ENCODE measurements around the gene TUBGCP3.

Gene TUBGCP3

DNA sequence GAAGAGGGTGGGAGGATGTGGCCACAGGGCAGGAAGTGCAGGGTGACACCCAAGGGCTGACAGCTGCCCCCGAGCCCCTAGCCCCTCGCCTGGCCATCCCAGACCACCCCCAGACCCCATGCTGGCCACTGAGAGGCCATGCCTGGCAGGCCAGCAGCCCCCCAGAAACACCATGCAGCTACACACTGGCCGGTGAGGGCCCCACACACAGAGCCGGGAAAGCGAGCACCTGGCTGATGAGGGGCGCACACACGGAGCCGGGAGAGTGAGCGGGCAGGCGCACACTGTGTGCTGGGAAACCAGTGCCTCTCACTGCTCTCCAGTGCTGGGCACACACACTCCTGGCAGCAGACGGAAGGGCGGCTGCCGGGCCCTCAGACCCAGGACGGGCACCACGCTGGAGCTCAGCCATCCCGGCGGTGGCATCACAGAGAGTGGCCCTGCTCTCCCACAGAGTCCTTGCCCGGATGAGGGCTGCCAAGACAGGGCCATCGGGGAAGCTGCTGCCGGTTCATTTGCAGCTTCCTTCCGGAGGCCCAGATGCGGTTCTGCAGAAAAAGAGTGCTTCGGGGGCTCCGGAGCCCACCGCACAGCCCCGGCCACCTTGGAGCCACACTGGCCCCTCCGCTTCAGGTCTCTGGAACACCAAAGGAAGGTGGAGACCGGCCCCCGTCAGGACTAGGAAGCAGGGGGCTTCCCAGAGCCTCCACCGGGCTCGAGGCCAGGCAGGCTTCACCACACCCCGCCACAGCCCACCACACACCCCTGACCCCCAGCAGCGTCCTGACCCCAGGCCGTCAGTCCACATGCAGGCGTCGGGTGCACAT is 135.4 kb downstream of the TUBGCP3 start:
- peak; percentile 33 for DNase-seq (ENCODE audit: low spot score)

DNA sequence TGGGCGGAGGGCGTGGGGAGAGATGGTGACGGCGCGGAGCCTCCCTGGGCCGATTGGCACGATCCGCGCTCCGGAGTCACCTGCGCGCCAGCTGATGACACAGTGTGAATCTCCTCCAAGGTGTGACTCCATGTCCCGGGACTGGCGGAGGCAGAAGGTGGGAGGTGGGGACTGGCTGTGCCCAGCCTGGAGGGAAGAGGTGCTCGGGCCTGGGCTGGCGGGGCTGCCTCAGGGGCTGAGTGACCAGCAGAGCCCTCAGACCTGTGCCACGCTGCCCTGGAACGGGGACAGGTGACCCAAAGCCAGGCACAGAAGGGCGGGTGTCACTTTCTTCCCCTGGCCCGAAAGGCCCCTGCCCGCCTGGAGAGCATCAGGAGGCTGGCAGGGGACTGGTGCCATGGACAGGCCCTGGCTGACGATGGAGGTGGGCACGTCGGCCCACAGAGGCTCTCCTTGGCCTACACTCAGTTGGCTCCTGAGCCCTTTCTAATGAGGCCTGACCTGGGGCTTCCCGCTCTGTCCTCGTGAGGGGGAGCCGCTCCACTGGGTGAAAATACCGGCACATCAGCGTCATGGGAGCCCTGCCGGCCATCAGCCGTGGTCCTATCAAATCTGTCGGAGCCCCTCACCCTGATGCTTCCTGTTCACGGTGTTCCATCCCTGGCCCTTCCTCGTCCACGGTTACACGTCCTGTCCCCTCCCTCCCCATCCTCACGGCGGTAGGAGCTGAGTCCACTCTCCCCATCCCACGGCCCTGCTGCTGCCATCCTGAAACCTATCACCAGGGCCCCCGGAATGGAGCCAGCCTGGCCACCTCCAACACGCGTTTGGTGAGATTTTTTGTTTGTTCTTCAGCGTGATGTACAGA is 136.2 kb downstream of the TUBGCP3 start:
- DNase-seq (ENCODE audit: low spot score), result peak; percentile 31

GRCh38 chr13:112450904-112451240 is 137.1 kb downstream of the TUBGCP3 start:
- peak; percentile 41 for DNase-seq (ENCODE audit: low spot score)

- DNase-seq (ENCODE audit: low spot score), result no peak
Observed at GRCh38 chr13:112450118-112450903, 137.6 kb downstream of the TUBGCP3 start.

GRCh38 chr13:112449545-112449930 is 138.4 kb downstream of the TUBGCP3 start:
- DNase-seq (ENCODE audit: low spot score), result peak; percentile 35

DNA sequence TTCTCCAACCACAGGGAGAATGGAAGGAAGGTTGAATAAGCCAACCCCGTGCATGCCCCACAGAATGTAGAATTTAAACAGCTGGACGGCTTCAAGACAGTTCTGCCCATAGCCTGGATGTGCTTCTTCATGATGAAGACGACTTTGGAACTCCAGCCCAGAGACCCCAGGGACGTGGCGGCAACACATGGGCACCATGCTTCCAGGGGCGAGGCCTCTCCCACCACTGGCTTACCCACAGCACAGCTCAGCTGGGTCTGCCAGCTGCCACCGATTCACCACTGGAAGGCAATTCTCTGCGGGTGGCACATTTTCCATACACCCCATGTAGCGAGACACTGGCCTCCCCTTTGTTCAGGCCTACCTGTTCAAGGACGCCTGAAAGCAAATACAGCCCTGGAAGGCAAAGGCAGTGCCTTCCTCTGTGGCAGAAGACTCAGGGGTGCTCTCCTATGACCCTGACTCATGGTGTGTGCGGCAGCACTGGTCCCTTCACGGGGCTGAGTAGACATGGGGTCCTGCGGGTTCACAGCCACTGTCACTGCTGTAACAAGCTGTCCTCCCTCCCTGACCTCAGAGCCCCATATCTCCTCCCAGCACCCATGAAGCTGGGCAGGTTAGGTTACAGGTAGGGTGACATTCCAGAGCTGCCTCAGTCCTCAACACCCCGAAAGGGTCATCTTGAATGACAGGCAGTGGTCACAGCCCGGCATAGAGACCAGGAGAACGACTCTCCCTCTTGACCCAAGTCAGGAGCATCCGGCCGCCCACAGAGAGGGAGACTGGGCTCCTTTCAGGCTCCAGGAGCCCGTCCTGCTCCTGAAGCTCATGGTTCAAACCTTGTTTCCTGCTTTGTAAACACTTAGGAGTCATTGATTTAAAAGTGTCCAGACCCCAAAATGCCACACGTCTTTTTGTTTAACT is 139.1 kb downstream of the TUBGCP3 start:
- DNase-seq (ENCODE audit: low spot score), result peak; percentile 39

DNA sequence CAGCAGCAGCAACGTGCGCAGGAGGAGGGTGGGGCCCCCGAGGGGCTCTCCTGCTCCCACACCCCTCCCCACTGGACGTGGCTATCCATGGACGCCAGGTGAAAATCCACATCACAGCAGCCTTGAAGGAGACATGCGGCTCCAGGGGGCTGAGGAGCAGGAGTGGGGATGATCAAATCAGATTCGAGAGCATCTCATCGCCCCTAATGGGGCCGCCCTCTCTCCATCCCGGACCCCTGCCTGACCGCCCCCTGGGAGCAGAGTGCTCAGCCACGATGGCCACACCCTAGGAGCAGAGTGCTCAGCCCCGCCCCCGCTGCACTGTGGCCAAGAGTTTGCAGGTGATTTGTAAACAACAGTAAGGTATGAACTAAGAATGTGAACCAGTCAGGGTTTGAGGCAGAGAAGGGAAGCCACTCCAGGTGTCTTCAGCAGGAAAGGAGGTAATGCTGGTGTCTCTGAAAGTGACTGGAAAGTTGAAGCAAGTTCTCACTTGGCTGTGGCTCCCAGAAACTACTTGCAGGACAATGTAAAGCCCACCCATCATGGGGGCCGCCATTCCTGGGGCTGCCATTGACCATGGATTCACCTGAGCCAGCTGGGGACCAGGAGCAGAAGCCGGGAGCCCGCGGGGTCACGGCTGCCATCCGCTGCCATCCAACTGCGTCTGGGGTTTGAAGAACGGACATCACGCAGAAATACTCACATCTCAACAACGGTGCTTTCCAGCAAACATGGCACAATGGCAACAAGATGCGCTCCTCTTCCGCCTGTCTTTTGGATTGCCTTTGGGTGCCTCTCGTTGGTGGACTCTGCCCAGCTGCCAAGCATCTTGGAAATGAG is 140.0 kb downstream of the TUBGCP3 start:
- no peak for DNase-seq (ENCODE audit: low spot score)

GRCh38 chr13:112447306-112447705 is 140.6 kb downstream of the TUBGCP3 start:
- DNase-seq (ENCODE audit: low spot score), result no peak

DNA sequence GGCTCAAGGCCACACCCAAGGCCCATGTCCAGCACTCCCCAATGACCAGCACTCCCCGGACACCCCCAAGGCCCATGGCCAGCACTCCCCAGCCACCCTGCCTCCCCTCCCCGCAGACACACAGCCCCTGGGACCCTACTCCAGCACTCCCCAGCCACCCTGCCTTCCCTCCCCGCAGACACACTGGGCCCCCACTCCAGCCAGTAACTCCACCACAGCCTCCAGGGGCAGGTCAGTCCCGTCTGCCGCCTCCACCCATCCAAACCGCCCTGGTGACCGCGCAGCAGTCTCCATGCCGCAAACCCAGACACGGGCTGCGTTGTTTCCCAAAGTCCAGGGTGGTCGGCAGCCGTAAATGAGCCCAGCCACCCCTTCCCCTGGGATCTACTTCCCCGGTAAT is 141.1 kb downstream of the TUBGCP3 start:
- DNase-seq (ENCODE audit: low spot score), result peak; percentile 44

DNA sequence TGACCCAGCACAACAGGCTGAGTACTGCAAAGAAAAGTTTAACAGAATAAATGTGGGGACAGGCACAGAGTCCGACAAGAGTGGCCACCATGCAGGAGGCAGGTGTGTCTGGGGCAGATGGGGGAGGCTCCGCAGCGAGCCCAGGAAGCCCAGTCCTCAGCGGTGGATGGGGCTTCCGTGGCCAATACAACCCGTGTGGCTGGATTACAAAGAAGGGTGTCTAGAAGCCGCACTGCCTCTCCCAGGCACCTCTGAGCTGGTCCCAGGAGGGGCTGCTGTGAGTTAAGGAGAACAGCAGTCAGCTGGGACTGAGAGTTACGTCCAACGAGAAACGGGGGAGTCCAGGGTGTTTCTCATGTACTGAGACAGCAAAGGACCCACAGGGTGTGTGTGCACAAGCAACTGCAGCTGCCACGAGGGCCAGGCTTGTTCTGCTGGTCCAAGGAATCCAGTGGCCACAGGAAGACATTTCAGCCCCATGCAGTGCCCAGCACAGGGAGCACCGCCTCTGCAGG is 141.5 kb downstream of the TUBGCP3 start:
- peak; percentile 37 for DNase-seq (ENCODE audit: low spot score)

DNA sequence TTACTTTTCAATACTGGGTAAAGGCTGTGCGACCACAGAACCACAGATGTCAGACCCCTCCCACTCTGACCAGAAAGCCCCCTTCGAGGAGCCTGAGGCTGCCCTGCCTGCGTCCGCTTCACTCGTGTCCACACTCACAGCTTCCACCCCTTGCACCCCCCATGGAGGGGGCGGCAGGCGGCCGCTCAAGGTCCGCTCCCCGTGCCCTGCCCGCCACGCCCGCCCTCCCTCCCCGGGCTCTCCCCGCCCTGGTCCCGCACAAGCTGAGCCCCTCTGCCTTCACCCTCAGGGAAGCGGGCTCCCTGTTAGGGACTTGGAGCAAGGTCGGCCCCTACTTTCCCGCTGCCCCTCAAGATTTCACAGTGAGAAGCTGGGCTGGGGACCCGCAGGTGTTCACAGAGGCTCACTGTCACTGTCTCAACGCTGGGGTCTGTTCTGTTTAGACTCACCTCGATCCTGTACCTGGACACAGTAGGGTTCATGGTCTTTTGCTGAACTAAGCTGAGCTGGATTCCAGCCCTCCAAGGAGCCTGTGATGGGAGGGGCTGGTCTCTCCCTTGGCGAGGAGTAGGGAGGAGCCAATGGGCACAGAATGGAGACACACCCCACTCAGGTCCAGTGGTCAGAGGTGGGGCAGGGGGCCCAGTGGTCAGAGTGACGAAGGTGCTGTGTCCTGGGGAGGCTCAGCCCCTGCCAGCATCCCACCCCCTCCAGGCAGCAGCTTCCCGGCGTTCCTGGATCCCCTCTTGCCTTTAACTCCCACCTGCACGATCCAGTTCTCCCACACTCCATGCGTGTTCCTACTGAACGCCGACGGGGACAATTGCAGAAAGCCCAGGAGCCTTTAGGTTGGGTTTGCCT is 142.3 kb downstream of the TUBGCP3 start:
- peak; percentile 40 for DNase-seq (ENCODE audit: low spot score)

DNA sequence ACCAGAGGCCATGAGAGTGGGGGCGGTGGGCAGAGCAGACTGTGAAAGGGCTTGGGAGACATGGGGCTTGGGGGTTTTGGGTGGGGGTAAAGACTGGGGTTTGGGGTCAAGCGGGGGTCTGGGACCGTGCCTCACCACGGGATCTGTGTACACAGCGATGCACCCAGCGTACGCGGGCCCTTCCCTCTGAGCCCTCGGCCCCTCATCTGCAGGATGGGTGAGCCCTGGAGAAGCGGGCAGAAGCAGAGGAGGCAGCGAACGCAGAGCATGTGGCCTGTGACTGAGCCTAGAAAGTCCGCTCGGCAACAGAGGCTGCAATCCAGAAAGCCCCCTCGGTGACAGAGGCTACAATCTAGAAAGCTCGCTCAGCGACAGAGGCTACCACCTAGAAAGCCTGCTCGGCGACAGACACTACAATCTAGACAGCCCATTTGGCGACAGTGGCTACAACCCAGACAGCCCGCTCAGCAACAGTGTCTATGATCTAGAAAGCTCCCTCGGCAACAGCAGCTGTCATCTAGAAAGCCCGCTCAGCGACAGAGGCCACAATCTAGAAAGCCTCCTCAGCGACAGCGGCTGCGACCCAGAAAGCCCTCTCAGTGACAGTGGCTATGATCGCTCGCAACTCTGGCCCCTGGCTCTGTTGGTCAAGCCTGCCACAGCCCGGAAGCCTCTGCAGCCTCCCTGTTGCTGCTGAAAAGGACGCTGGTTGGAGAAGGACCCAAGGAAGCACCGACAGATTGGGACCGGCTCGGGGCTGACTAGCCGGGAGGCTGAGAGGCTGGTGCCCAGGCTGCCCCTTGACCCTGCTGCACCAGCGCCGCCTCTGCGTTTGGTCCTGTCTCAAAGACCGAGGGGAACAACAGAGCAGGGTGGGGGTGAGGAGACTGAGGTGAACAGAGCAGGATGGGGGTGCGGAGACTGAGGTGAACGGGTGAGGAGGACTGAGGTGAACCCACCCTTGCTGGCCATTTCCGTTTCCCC is 143.2 kb downstream of the TUBGCP3 start:
- DNase-seq (ENCODE audit: low spot score), result peak; percentile 44

DNA sequence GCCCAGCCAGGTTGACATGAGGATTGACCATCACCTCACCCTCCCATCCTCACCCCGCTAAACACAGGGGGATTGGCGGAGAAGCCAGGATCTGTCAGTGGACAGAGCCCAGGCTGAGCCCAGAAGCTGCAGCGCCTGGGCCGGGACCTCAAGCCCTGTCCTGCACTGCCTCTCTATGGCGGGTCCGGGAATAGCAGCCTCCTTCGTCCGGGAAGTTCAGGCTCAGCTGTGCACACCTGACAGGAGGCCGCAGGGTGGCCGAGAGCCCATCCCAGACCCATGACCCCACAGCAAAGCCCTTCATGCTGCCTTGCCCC is 144.0 kb downstream of the TUBGCP3 start:
- peak; percentile 92 for DNase-seq (ENCODE audit: low spot score)

GRCh38 chr13:112443191-112443994 is 144.6 kb downstream of the TUBGCP3 start:
- peak; percentile 79 for DNase-seq (ENCODE audit: low spot score)

DNA sequence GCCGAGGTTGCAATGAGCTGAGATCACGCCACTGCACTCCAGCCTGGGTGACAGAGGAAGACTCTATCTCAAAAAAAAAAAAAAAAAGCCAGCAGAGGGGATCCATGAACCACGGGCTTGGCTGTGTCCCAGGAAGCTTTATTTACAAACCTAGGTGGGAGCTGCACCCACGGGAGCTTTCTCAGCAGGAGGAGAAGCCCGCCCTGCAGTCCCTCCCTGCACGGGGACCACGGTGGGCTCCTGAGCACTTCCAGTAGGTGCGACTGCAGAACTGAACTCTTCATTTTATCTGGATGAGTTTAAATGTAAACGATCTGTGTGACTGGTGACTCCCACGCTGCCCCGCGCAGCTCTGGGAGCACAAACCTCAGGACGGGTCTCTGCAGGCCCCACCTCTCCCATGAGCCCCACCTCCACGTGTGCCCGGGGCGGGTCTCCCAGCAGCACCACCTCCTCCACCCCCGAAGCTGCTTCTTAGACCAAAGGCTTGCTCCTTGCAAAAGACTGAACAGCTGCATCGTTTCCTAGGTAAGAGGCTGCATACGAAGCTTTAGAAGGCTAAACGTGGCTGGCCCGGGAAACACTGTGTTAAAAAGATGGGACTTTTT is 145.4 kb downstream of the TUBGCP3 start:
- DNase-seq (ENCODE audit: low spot score), result peak; percentile 45

DNA sequence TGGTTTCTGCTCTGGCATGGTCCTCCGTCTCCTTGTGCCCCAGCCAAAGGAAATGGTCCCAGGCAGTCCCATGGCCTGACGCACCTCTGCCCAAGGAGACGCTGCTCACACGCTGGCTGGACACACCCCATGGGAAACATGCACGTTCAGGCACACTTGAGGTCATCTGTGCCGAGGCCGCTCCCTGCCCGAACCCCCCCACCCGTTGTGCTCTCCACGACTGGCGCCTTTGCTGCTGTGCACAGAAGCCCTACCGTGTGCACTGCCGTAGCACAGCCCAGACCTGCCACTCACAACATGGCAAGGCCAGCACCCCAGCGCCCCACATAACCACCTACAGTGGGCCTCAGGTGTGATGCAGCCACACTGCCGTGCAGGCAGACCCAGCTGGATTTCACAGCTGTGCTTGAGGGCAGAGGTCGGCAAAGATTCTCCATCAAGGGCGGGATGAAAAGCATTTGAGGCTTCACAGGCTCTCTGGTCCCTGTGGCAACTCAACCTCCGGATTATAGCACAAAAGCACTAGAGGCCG is 146.1 kb downstream of the TUBGCP3 start:
- DNase-seq (ENCODE audit: low spot score), result peak; percentile 43

GRCh38 chr13:112441226-112441625 is 146.7 kb downstream of the TUBGCP3 start:
- peak; percentile 38 for DNase-seq (ENCODE audit: low spot score)
